GM20000 (cell line): Measurements from ENCODE around the gene KCNIP1.

Experiments used
- DNase-seq: peaks from one replicate; pipeline ENCODE4 v3.0.0; 2012; ENCODE audit warnings: low spot score
- TF ChIP-seq, protein P1 (sequence below): IDR thresholded peaks from 2 replicates; pipeline ENCODE4 v1.5.1; 2012; ENCODE audit warnings: mild to moderate bottlenecking, control low read depth; ENCODE audit errors: extremely low read depth, missing control alignments

KCNIP1 gene

GRCh38 chr5:170483701-170484458 is 19.9 kb upstream of the KCNIP1 start:
- DNase-seq, result no peak
- TF ChIP-seq, protein P1, sequence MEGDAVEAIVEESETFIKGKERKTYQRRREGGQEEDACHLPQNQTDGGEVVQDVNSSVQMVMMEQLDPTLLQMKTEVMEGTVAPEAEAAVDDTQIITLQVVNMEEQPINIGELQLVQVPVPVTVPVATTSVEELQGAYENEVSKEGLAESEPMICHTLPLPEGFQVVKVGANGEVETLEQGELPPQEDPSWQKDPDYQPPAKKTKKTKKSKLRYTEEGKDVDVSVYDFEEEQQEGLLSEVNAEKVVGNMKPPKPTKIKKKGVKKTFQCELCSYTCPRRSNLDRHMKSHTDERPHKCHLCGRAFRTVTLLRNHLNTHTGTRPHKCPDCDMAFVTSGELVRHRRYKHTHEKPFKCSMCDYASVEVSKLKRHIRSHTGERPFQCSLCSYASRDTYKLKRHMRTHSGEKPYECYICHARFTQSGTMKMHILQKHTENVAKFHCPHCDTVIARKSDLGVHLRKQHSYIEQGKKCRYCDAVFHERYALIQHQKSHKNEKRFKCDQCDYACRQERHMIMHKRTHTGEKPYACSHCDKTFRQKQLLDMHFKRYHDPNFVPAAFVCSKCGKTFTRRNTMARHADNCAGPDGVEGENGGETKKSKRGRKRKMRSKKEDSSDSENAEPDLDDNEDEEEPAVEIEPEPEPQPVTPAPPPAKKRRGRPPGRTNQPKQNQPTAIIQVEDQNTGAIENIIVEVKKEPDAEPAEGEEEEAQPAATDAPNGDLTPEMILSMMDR, result no peak

- TF ChIP-seq, protein P1, result no peak
- DNase-seq, result no peak
Observed at GRCh38 chr5:170484459-170484831, 19.4 kb upstream of the KCNIP1 start.

DNA sequence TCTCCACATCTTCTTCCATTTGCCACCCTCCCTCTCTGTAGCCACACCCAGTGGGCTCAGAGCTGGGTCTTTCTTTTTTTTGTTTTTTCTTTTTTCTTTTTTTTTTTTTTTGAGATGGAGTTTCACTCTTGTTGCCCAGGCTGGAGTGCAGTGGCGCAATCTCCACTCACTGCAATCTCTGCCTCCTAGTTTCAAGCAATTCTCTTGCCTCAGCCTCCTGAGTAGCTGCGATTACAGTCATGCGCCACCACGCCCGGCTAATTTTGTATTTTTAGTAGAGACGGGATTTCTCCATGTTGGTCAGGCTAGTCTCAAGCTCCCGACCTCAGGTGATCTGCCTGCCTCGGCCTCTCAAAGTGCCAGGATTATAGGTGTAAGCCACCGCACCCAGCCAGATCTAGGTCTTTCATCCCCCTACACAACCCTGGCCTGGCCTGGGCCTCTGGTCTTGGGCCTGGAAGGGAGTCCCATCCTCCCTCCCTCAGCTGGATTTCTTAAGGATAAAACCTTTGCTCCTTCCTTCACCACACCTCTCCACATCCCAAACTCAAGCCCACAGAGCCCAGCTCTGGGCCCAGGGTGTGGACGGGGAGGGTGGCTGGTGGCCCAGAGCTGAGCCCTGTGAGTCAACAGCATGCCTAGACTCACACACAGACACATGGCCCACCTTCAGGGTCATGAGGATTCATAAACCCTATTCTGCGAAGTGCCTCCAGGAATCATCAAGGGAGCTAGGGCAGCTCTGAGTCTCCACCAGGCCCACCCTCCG is 18.8 kb upstream of the KCNIP1 start:
- TF ChIP-seq, protein P1, result no peak
- no peak for DNase-seq

DNA sequence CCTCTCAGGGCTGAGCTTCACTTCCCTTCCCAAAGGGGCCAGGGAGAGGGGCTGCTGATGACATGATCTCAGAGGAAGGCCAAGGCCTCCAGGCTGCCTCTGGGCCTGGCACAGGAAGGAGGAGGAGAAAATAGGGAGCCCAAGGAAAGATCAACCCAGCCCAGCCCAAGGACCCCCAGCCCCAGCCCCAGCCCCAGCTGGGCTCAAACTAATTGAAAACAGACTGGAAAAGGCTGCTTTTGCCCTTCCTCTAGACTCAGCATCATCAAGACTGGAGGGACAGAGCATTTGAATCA is 18.3 kb upstream of the KCNIP1 start:
- TF ChIP-seq, protein P1, result no peak
- no peak for DNase-seq

DNA sequence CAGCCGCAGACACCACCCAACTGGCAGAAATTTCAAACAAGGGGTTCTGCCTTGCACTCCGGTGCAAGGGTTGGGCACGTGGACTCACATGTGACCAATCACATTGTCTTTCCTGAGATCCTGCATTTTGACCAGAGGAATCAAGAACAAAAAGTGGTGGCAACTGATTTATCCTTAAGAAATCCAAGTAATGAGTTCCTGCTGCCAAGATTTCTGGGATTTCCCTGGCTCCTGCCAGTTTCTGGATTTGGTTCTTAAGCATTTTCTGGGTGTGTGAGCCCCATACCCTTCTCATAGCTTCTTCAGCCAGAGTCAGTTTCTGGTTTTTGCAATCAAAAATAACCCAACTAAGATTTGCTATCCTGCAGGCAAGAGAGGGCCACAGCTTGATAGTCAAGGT is 17.4 kb upstream of the KCNIP1 start:
- DNase-seq, result no peak
- TF ChIP-seq, protein P1, result no peak

- no peak for DNase-seq
- TF ChIP-seq, protein P1, result no peak
Observed at GRCh38 chr5:170488570-170488969, 15.2 kb upstream of the KCNIP1 start.

DNA sequence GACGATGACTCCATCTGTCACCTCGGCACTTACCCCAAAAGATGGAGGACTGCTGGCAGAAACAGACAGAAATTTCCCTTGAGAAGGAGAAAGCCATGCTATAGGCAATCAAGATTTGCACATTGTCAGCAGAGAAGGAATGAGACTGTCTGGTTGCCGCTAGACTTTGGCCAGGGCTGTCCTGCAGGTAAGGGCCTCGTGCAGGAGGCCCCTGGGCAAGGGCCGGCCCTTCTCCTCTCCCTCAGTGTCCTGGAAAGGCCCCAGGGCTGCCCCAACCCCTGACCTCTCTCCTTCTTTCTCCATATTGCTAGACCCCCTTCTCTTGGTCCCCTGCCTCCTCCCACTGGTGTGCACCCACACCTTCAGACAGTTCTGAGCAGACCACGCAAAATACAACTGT is 14.6 kb upstream of the KCNIP1 start:
- TF ChIP-seq, protein P1, result no peak
- no peak for DNase-seq
